Stimulated activated CD8-positive, alpha-beta memory T cell treated with anti-CD3 and anti-CD28 coated beads, Interleukin-15, amount 100 ng/mL, for 4 hours (primary cell): ENCODE data around the gene AMPD3.
"Not testable (repeated sequence)": the region's sequence is repeated elsewhere in the genome, so short reads cannot be mapped to it uniquely, and the experiment has no call there.

ENCODE experiments used
- DNase-seq, 2 donors: peaks; one replicate each; pipeline ENCODE4 v3.0.0-alpha.2; 2020; ENCODE audit warnings: low read depth in 2 of 2

Gene AMPD3

DNA sequence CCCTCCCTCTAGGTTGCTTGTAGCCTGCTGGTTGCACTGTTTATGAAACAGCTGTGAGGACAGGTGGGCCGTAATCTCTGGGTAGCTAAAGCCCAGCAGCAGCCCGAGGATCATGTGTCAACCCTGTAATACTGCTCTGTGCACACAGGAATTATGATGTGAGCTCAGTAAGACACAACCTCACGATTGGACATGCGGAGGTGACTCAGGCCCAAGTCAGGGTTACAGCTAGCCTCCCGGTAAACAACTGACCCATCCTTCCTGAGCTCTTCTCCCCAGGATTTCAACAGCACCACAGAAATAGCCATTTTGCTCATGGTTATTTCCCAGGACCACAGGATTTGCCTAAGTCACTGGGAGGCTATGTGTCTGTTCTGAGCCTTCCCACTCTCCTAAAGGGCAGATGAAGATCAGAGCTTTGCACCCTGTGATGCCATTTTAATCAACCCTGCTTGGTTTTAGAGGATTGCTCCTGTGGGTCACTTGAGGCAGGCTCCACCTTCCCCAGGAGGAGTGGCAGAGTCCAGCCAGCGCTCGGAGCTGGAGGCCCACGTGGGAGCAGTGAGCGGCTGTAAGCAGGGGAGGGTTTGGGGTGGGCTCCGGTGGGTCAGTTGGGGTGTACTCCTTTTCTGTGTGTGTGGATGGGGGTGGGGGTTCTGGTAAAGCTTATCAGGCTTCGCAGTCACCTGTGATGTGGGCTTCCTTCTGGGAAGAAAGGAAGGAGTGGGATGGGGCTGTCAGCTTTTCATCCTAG, at the start of gene AMPD3:
AMPD3 (plus strand) TSS at position 387 of the 754 bp plus-strand sequence. CDS start 6,256 bp downstream, outside the sequence.
- DNase-seq, result no peak

DNA sequence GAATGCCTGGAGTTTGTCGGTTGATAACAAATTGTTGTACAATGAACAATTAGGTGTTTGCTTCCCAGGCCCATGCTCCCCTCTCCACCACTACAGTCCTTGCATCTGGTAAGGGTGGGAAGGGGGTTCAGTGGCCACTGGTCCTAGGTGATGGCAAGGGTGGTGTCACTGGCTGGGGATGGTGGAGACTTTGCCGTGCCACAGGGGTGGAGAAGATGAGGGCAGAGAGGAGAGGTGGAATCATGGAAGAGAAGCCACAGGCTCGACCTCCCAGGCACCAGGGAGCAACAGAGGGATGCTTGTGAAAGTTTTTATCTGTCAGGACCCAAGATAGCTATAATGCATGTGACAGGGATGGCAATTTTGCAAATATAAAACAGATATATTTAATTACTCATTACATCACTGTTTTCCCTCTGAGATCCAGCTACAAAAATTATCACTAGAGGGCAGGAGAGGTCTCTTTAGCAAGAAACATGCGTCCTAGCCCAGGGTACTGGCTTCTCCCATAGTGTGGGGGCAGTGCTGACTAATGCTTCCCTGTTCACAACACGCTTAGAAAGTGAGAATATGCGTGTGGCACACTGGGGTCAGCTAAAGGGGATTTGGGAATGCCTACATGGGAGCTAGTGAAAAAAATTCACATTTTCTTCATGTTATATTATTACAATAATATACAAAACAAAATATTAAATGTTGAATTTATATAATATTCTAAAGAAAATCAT, 49.0 kb upstream of the AMPD3 start:
- DNase-seq, result peak in 1 of 2 donors; percentile 39

DNA sequence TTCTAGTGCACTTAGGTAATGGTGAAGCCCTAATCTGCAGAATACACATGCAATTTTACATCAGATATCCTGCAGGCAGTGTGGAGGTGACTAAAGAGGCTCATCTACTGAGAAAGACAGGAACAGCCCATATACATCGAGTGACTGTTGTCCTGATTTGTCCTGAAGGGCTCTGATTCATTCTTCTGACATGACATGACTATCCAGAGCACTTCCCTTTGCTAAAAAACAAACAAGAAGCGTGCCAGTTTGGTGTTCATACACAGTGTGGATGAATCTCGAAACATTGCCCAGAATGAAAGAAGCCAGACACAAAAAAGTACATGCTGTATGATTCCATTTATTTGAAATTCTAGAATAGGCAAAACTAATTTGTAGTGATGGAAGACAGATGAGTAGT, 48.0 kb upstream of the AMPD3 start:
- DNase-seq, result no peak

DNA sequence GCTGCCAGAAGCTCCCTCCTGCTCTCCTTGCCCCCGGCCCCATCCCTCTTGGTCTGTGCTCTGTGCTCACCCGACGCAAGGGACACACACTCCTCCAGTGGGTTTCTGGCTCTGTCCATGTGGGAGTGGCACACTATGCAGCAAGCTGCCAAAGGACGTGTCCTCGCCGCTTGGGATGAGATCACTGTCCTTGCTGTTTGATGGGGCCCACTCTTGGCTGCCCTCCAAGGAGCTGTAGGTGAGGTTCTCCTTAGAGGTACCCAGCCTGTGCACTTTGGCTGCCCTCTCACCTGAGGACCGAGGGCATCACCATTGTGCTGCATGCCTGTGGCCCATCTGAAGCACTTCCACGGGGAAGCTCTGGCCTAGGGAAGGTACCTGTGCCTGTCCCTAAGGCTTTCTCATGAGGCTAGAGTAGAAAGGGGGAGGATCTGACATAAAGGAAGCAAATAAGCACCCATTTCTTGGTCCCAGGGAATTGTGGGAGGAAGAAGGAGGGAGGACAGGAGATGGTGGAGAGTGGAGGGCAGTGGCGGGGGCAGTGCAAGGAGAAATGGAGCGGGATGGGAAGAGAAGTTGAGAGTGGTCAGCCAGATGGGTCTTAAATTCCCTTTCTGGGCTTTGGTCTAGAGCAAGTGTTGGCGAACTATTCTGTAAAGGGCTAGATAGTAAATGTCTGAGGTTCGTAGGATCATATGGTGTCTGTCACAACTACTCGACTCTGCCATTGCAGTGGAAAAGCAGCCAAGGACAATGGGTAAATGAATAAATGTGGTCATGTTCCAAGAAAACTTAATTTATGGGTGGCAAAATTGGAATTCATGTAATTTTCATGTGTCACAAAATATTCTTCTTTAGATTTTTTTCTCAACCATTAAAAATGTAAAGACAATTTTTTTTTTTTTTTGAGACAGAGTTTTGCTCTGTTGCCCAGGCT, 47.0 kb upstream of the AMPD3 start:
- no peak for DNase-seq

DNA sequence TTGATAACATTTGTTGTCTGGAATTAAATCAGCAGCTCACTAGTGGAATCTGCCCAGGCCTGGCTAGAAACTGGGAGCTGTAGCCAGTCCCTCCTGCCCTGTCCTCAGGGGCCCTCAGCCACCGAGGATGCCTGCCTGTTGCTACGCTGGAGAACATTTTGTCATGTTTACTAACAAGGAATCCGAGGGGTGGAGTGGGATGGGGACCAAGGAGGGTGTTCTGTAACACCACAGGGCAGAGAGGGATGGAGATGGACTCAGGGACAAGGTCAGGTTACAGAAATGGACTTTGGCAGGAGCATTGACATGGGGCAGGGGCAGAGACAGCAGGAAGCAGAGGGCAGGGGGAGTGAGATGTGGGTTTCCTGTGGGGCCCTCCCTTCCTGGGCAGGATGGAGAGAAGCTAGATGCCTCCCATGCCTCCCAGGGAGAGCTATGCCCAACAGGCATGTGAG, 45.8 kb upstream of the AMPD3 start:
- DNase-seq, result no peak

DNA sequence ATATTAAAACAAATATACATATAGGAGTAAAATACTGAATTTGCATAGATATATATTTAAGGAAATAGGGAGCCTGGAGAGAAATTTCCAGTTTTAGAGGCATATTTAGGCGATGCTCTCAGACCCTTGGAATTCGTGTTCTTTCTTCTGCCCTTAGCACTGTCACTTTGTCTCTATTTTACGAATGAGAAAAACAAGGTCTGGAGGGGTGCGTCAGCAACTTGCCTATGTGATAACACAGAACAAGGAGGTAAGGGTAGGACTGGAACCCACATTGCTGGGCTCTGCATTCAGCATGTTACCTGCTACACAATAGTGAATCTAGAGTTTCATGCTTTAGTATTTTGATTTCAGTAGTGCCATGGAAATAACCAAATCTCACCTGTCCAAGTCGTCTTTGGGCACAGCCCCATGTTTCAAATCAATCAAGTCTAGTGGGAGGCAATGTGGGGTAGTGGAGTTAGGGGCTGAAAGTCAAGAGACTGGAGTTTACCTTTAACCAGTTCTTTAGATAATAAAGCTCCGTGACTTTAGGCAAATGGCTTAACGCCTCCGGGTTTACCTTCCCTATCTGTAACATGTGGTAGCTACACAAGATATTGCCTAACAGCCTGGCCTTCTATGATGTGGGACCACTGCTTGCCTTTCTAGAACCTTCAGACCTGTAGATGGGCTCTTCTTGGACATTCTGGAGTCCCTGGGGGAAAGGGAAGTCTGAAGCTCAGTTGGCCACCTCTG, 44.8 kb upstream of the AMPD3 start:
- DNase-seq, result no peak

DNA sequence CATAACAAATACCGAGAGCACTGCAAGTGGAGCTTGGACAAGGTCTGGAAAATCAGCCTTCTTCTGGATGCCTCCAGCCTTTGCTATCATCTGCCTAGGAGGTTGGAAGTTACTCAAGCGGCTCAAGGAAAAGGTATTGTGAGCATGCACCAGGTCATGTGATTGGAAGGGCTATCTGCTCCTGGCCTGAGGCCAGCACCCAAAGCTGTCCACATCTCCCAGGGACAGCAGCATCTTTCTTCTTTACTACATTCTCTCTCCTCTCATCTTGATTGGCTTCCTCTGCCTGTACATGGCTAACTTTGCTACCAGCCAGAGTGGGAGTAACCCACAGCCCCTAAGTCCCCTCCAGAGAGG, 44.2 kb upstream of the AMPD3 start:
- no peak for DNase-seq

DNA sequence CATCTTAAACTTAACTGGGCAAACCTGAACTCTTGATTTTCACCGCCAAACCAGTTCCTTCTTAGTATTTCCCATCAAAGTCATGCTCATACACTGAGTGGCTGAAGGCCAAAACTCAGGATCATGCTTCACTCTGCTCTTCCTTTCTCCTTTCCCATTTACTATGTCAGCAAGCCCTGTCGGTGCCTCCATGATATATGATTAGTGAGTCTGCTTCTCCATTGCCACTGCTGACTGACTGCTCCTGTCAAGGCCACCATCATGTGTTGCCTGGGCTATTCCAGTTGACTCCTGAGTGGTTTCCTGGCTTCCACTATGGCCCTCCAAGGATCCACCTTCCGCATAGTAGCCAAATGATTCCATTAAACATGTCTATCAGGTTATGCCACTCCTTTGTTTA, 42.8 kb upstream of the AMPD3 start:
- DNase-seq, result no peak

DNA sequence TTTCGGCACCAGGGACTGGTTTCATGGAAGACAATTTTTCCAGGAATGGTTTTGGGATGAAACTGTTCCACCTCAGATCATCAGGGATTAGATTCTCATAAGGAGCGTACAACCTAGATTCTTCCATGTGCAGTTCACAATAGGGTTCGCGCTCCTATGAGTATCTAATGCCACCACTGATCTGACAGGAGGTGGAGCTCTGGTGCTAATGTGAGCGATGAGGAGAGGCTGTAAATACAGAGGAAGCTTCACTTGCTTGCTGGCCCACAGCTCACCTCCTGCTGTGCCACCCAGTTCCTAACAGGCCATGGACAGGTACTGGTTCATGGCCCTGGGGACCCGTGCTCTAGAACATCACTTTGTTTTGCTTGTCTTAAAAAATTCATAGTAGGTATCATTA, 41.8 kb upstream of the AMPD3 start:
- DNase-seq, result peak in 1 of 2 donors; percentile 17

DNA sequence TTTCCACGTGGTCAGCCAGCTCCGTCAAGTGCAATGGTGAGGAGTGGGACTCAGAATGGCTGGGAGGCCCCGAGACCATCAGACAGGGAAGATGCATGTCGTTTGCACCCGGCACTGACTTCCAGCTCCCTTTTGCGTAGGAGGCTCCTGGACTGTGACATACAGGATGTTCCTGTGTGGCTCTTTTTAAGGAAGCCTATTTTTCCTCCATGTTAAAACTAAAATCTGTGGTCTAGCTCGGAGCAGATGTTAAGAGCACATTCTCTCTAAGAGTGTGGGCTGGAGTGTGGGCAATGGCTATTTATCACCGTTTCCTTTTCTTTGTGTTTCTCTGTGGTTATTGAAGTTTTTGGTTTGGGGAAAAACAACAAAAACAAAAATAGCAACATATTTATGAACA, 40.9 kb upstream of the AMPD3 start:
- DNase-seq, result no peak

DNA sequence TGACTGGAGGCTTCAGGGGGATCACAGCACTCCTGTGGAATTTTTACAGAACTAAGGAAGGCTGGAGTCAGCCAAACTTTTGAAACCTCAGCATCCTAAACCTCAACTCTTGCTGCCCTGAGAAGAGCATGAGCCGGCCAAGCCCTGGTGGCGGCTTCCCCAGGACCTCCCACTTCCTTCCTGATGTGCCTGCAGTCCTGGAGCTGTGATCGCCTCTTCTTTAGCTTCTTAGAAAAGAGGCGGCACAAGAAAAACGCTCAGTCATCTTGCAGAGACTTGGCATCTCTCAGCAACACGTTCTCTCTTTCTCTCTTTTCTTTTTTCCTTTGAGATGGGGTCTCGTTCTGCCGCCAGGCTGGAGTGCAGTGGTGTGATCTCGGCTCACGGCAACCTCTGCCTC, 40.4 kb upstream of the AMPD3 start:
- no peak for DNase-seq

DNA sequence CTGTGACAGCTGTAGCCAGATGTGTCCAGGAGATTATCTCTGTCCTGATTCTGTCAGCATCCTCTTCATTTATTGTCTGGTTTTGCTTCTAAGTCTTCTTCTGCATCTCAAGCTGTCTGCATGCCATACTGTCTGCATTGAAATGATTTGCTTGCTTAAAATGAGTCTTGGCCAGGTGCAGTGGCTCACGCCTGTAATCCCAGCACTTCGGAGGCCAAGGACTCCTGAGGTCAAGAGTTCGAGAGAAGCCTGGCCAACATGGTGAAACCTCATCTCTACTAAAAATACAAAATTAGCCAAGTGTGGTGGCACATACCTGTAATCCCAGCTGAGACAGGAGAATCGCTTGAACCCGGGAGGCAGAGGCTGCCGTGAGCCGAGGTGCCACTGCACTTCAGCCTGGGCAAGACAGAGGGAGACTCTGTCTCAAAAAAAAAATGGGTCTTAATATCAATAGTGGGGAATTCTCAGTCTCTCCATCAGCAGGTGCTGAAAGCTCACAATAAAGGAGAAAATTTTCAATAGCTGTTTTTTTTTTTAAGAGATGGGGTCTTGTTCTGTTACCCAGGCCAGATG, 39.2 kb upstream of the AMPD3 start:
- no peak for DNase-seq

DNA sequence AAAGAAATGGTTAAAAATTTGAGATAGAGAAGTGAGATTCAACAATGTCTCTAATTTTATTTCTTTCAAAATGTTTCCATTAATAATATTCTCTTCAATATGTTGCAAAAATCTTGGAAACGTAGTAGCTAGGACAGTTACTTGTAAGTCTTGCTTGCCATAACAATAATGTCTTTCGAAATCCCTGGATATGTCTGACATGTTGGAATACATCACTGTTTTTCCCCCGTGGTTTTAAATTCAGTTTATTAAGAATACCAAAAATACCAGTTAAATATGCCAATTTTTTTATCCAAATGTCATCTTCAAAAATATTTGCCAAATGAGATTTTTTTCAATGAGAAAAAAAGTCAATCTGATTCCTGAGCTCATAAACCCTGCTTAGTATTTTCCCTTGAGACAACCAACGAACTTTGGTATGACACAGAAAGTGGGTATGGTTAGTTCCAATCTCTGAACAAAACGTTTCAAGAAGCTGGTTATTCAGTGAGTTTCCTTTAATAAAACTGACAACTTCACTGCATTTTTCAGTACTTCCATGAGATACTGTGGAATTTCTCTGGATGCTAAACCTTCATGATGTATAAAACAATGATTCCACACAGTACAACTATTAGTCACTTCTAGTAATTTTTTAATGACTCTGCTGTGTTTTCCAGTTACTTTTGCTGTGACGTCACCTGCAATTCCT, 36.7 kb upstream of the AMPD3 start:
- no peak for DNase-seq

DNA sequence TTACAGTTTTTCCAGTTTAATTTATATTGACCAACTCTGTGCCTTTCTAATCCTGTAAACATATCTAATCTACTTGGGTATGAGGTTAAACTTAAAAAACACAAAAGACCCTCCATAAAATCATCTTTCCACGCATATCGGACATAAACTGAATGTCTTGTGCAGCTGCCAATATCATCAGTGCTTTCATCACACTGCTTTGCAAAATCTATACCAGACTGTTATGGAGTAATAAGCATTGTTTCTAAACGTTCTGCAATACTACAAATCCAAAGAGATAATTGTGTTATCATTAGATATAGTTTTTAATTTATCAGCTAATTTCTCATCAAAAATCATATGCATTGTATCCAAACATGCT, 36.1 kb upstream of the AMPD3 start:
- no peak for DNase-seq

DNA sequence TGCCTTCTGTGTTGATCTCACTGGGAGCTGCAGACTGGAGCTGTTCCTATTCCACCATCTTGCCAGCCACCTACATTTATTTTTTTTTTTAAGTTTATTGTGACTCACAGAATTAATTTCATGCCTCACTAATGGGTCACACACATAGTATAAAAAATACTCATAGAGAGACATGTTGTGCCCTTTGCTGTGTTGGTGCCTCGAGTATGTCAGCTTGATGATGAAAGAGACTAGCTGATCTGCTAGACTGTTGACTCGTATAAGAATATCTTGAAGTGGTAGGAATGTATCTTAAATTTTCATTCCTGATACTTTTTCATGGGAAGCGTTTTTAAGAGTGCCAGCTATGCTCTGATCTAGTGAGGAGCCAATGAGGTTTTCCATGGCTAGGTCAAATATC, 28.6 kb upstream of the AMPD3 start:
- DNase-seq, result no peak

DNA sequence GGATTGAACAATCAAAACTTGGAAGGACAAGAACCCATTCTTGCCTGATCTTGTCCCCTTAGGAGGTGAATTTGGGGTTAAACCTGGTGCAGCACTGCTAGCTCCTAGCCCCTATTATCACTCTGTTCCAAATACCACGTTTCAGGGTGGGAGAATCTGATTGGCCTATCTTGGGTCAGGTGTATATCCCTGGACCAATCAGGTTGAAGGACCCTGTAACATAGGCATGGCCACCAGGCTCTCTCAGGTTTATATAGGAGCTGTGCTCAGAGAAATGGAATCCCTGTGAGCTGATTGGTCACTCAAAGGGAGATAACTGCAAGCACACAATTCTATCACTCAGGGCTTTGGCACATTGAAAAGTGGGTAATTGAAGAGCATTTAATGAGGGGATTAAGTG, 26.6 kb upstream of the AMPD3 start:
- DNase-seq, result no peak

DNA sequence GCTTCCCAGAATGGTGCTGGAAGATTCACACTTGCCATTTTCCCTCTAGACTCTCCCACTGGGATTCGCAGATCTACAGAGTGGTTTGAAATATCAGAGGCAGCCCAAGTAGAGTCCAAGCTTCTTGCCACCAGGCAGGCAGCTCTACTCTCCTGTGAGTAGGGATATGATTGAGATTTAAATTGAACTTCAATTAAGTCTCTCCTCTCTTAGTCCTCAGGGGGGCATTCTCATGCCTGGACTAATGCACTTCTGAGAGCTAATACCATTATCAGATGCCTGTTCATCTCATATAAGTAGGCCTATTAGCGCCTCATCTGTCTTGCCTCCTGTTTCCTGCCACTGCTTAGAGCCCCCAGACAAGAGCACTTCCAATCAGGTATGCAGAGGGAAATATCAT, 25.5 kb upstream of the AMPD3 start:
- DNase-seq, result no peak

DNA sequence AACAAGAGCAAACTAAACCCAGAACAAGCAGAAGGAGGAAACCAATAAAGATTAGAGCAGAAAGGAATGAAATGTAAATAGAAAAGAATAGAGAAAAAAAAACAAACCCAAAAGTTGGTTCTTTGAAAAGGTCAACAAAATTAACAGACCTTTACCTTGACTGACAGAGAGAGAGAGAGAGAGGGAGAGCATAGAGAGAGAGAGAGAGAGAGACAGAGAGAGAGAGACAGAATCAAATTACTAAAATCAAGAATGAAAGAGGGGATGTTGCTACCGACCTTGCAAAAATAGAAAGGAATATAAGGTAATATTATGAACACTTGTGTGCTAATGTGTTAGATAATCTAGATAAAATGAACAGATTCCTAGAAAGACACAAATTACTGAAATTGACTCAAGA, 22.6 kb upstream of the AMPD3 start:
- DNase-seq, result no peak

DNA sequence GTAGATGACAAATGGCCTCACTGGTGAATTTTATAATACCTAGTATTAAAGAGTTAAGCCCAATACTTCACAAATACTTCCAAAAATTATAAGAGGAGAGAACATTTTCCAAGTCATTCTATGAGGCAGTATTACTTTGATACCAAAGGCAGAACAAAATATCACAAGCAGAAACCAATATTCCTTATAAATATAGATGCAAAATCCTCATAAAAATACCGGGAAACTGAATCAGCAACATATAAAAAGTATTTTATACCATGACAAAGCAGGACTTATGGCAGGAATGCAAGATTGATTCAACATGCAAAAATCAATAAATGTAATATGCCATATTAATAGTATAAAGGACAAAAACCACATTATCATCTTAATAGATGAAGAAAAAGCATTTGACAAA, 22.1 kb upstream of the AMPD3 start:
- no peak for DNase-seq

DNA sequence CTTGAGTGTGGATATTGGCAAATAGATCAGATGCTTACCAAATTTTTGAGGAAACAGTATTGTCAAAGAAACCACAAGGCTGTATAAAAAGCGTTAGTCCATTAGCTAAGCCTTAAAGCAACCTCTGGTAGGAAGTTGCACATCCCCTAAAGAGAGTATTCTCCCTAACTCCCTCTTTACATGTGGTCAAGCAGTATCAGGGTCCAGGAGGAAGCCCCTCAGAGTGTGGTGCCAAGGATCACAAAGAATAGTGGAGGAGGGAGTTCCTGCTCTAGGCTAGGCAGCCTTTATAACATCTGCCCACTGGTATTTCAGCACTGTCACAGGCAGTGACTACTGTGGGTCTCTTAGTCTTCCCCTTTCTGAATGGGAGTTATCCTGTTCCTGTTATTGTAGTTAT, 18.8 kb upstream of the AMPD3 start:
- no peak for DNase-seq

DNA sequence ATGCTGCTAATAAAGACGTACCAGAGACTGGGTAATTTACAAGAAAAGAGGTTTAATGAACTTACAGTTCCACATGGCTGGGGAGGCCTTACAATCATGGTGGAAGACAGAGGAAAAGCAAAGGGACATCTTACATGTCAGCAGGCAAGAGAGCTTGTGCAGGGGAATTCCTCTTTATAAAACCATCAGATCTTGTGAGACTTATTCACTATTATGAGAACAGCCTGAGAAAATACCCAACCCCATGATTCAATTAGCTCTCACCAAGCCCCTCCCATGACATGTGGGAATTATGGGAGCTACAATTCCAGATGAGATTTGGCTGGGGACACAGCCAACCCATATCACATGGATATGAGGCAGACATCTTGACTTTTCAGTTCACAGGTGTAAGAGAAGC, 18.4 kb upstream of the AMPD3 start:
- not testable (repeated sequence) for DNase-seq
